Neural cell (in vitro differentiated cells): ENCODE measurements around the gene NTF4. TPM values are rescaled to one million over a fixed set of nuclear protein-coding genes. Genes with fewer than 3 reads are reported as not detected.
"Not testable (repeated sequence)": the region's sequence is repeated elsewhere in the genome, so short reads cannot be mapped to it uniquely, and the experiment has no call there.

ENCODE experiments used
- H2AFZ ChIP-seq: fragments of 200-600, 300-800 bp; sonication (generic), shearing (Covaris generic); 2 replicates; pipeline ENCODE4 v1.6.0; 2014; ENCODE audit warnings: low read depth, mild to moderate bottlenecking, antibody characterized with exemption, low read length, moderate library complexity
- H3F3A ChIP-seq: fragments of 200-600 bp; shearing (Covaris generic); 2 replicates; pipeline ENCODE4 v1.6.1; 2016; ENCODE audit warnings: mild to moderate bottlenecking, moderate library complexity, mixed read lengths, antibody characterized with exemption, low read length; ENCODE audit not compliant: insufficient read depth, poor library complexity, severe bottlenecking
- H3K27ac ChIP-seq: fragments of 200-600, 300-800 bp; sonication (generic), shearing (Covaris generic); 2 replicates; pipeline ENCODE4 v1.5.1; 2014; ENCODE audit warnings: mild to moderate bottlenecking, low read length, moderate library complexity
- H3K27me3 ChIP-seq: fragments of 300-800, 200-600 bp; sonication (generic), shearing (Covaris generic); 2 replicates; pipeline ENCODE4 v1.6.0; 2014; ENCODE audit warnings: mild to moderate bottlenecking, low read depth, low read length, moderate library complexity; ENCODE audit not compliant: insufficient read depth
- H3K36me3 ChIP-seq: fragments of 300-800, 200-600 bp; sonication (generic), shearing (Covaris generic); 2 replicates; pipeline ENCODE4 v1.5.1; 2014; ENCODE audit warnings: mild to moderate bottlenecking, antibody characterized with exemption, low read length, moderate library complexity; ENCODE audit not compliant: insufficient read depth
- H3K4me2 ChIP-seq: fragments of 300-800, 200-600 bp; sonication (generic), shearing (Covaris generic); 2 replicates; pipeline ENCODE4 v1.6.0; 2014; ENCODE audit warnings: mild to moderate bottlenecking, low read length
- H3K4me3 ChIP-seq: fragments of 300-800, 200-600 bp; sonication (generic), shearing (Covaris generic); 2 replicates; pipeline ENCODE4 v1.5.1; 2014; ENCODE audit warnings: mild to moderate bottlenecking, low read length, moderate library complexity
- H3K79me2 ChIP-seq: fragments of 200-600 bp; shearing (Covaris generic); replicated peaks from 2 replicates; pipeline ENCODE4 v1.6.0; 2014; ENCODE audit warnings: mild to moderate bottlenecking, low read length, moderate library complexity; ENCODE audit not compliant: insufficient read depth
- H3K9ac ChIP-seq: fragments of 300-800, 200-600 bp; sonication (generic), shearing (Covaris generic); 2 replicates; pipeline ENCODE4 v1.6.1; 2016; ENCODE audit warnings: mild to moderate bottlenecking, low read length, mixed read lengths
- H3K9me2 ChIP-seq: fragments of 200-600 bp; shearing (Covaris generic); 2 replicates; pipeline ENCODE4 v1.6.1; 2016; ENCODE audit warnings: mild to moderate bottlenecking, low read length, mixed read lengths; ENCODE audit not compliant: insufficient read depth
- H3K9me3 ChIP-seq: fragments of 200-600, 300-800 bp; sonication (generic), shearing (Covaris generic); 2 replicates; pipeline ENCODE4 v1.6.1; 2016; ENCODE audit warnings: mild to moderate bottlenecking, mixed run types, low read length, moderate library complexity, mixed read lengths
- H4K20me1 ChIP-seq: fragments of 200-600 bp; shearing (Covaris generic); 2 replicates; pipeline ENCODE4 v1.6.1; 2016; ENCODE audit warnings: mild to moderate bottlenecking, mixed run types; ENCODE audit not compliant: insufficient read depth
- EZH2 ChIP-seq: fragments of 200-600, 300-800 bp; shearing (Covaris generic), sonication (generic); IDR thresholded peaks from 2 replicates; pipeline ENCODE4 v1.6.1; 2014; ENCODE audit warnings: antibody characterized with exemption, low read length, borderline replicate concordance, mild to moderate bottlenecking; ENCODE audit not compliant: insufficient read depth, poor library complexity, severe bottlenecking
- MXI1 ChIP-seq: fragments of 450-650 bp; conservative IDR thresholded peaks from 2 replicates; pipeline ENCODE4 v1.6.1; 2014; ENCODE audit warnings: antibody characterized with exemption, mild to moderate bottlenecking; ENCODE audit not compliant: poor library complexity, severe bottlenecking
- RAD21 ChIP-seq: fragments of 450-650 bp; conservative IDR thresholded peaks from 2 replicates; pipeline ENCODE4 v1.6.1; 2014; ENCODE audit warnings: antibody characterized with exemption, mild to moderate bottlenecking, moderate library complexity
- TAF1 ChIP-seq: IDR thresholded peaks from 2 replicates; pipeline ENCODE4 v1.6.1; 2012; ENCODE audit warnings: low read depth
- polyA plus RNA-seq: library from polyadenylated mRNA; depleted of rRNA; stranded (reverse); fragments of >200 nt; gene quantifications from 2 replicates; pipeline ENCODE4 v1.2.3, GENCODE V29; 2014
- TF ChIP-seq, protein P1 (sequence below): IDR thresholded peaks from 2 replicates; pipeline ENCODE4 v1.6.1; 2012; ENCODE audit warnings: borderline replicate concordance
- TF ChIP-seq, protein P2 (sequence below): fragments of 450-650 bp; IDR thresholded peaks from 2 replicates; pipeline ENCODE4 v1.5.1; 2014; ENCODE audit warnings: antibody characterized with exemption, mild to moderate bottlenecking, moderate library complexity; ENCODE audit not compliant: poor library complexity, severe bottlenecking

NTF4 gene
- polyA plus RNA-seq, 1 donor from 2014 or later, result not detected

DNA sequence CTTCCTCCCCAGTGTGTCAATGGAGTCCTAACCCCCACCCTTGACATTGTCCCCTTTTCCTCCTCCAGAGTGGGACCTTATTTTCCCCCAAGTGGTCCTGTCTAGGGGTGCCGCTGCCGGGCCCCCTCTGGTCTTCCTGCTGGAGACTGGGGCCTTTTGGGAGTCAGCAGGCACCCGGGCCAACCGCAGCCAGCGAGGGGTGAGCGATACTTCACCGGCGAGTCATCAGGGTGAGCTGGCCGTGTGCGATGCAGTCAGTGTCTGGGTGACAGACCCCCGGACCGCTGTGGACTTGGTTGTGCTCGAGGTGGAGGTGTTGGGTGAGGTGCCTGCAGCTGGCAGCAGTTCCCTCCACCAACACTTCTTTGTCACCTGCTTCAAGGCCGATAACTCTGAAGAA is 34.9 kb downstream of the NTF4 start:
- not testable (repeated sequence) for H3K9me2 ChIP-seq, H3K27me3 ChIP-seq, H3F3A ChIP-seq, H3K9me3 ChIP-seq, H3K4me3 ChIP-seq, H3K79me2 ChIP-seq, H2AFZ ChIP-seq, H3K27ac ChIP-seq, H3K4me2 ChIP-seq, H3K9ac ChIP-seq, H4K20me1 ChIP-seq, H3K36me3 ChIP-seq

DNA sequence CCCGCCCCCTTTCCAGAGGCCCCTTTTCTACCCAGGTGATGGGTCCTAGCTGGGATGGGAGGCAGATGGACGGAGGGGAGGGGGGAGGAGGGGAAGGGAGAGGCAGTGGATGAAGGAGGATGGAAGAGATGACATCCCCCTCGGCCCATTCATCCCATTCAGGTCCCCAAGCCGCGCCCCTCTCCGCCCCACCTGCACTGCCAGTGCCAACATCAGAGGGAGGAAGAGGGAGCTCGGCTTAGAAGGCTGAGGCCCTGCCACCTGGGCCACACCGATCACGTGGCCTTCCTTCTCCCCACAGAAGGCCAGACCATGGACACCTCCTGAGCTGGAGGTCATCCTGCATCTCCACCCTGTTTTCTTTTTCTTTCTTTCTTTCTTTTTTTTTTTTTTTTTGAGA is 35.9 kb downstream of the NTF4 start:
- H4K20me1 ChIP-seq, H3K9ac ChIP-seq, H2AFZ ChIP-seq, H3K4me3 ChIP-seq, H3K79me2 ChIP-seq, H3K27ac ChIP-seq, H3K36me3 ChIP-seq, H3K4me2 ChIP-seq, H3K27me3 ChIP-seq, H3K9me2 ChIP-seq, H3F3A ChIP-seq, H3K9me3 ChIP-seq: not testable (repeated sequence)

DNA sequence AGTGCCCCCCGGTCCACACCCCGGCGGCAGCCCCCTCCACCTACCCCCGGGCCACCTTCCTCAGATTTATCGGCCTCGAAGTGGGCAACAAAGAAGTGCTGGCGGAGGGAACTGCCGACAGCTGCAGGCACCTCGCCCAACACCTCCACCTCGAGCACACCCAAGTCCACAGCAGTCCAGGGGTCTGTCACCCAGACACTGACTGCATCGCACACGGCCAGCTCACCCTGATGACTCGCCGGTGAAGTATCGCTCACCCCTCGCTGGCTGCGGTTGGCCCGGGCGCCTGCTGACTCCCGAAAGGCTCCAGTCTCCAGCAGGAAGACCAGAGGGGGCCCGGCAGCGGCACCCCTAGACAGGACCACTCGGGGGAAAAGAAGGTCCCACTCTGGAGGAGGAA is 39.0 kb downstream of the NTF4 start:
- not testable (repeated sequence) for H4K20me1 ChIP-seq, H3K36me3 ChIP-seq, H3K4me3 ChIP-seq, H3K4me2 ChIP-seq, H3K9me2 ChIP-seq, H3K9ac ChIP-seq, H3K27ac ChIP-seq, H3K27me3 ChIP-seq, H3K79me2 ChIP-seq, H2AFZ ChIP-seq, H3F3A ChIP-seq, H3K9me3 ChIP-seq

DNA sequence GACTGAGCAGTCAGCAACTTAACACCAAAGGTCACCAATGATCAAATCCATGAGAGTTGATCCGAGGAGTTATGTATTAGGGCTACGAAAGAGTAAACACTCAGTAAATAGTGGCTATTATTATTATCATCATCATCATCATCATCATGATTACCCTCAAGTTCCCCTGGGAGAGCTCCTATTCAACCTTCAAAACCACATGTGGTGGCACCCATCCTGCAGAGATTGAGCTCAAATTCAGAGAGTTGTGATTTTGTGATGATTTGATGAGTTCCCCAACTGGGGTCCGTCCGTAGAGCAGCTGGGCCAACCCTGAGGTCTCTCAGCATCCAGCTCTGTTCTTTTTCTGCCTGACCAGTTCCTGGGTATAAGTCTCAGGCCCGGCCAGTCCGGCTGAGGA is 39.5 kb downstream of the NTF4 start:
- H3K9ac ChIP-seq, H3K79me2 ChIP-seq, H2AFZ ChIP-seq, H3K4me2 ChIP-seq, H3K27ac ChIP-seq, H3K27me3 ChIP-seq, H3K9me3 ChIP-seq, H3K9me2 ChIP-seq, H3K4me3 ChIP-seq, H3F3A ChIP-seq, H3K36me3 ChIP-seq, H4K20me1 ChIP-seq: not testable (repeated sequence)

DNA sequence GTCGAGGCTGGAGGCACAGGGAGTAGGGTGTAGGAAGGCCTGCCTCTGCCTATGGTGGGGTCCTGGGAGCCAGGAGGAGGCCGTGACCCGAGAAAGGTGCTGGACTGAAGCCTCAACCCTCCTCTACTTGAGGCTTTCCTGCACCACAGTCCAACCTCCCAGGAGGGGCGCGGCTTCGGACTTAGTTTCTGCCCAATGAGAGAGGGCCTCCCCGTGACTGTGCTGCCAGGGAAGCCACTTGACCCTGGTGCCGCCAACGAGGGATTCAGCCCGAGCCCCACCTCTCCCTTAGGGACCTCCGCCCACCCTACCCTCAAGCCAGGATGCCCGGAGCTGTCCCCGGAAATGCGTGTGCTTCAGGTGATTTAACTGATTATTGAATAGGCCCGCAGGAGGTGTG is 40.4 kb downstream of the NTF4 start, which contains the start of gene CGB3:
Gene CGB3, minus strand, starts transcription at position 101 of the 400 bp plus-strand sequence. CDS start 362 bp downstream, outside the sequence.
- not testable (repeated sequence) for H2AFZ ChIP-seq

DNA sequence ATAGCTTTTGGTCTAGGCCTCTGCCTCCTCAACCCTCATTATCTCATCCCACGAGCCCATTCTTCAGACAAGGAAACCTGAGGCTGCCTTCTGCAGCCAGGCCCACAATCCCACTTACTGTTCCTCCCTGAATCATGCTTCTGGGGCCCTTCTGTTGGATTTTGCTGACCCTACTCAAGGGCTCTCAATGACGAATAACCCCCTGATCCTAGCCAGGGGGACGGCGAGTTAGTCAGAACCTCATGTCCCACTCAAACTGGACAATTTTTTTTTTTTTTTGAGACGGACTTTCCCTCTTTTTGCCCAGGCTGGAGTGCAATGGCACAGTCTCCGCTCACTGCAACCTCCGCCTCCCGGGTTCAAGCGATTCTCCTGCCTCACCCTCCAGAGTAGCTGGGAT is 42.5 kb downstream of the NTF4 start:
- Histone ChIP-seq H3K4me3 (no peak overlapping the region), H3K9me2 (no peaks in the 10 kb centered on the region), H2AFZ (no peak overlapping the region), H4K20me1 (no peaks in the 10 kb centered on the region), H3K4me2 (no peak overlapping the region), H3K9ac (no peak overlapping the region), H3F3A (no peaks in the 10 kb centered on the region), H3K79me2 (no peaks in the 10 kb centered on the region), H3K27me3 (peaks cover 13% of the 10 kb centered on the region), H3K36me3 (no peaks in the 10 kb centered on the region), H3K9me3 (no peaks in the 10 kb centered on the region), H3K27ac (no peak overlapping the region)
- no peak for TF ChIP-seq EZH2
- no peak for TF ChIP-seq RAD21
- TF ChIP-seq MXI1, result no peak
- no peak for TF ChIP-seq TAF1
- TF ChIP-seq, protein P1, sequence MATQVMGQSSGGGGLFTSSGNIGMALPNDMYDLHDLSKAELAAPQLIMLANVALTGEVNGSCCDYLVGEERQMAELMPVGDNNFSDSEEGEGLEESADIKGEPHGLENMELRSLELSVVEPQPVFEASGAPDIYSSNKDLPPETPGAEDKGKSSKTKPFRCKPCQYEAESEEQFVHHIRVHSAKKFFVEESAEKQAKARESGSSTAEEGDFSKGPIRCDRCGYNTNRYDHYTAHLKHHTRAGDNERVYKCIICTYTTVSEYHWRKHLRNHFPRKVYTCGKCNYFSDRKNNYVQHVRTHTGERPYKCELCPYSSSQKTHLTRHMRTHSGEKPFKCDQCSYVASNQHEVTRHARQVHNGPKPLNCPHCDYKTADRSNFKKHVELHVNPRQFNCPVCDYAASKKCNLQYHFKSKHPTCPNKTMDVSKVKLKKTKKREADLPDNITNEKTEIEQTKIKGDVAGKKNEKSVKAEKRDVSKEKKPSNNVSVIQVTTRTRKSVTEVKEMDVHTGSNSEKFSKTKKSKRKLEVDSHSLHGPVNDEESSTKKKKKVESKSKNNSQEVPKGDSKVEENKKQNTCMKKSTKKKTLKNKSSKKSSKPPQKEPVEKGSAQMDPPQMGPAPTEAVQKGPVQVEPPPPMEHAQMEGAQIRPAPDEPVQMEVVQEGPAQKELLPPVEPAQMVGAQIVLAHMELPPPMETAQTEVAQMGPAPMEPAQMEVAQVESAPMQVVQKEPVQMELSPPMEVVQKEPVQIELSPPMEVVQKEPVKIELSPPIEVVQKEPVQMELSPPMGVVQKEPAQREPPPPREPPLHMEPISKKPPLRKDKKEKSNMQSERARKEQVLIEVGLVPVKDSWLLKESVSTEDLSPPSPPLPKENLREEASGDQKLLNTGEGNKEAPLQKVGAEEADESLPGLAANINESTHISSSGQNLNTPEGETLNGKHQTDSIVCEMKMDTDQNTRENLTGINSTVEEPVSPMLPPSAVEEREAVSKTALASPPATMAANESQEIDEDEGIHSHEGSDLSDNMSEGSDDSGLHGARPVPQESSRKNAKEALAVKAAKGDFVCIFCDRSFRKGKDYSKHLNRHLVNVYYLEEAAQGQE, result no peak
- TF ChIP-seq, protein P2, sequence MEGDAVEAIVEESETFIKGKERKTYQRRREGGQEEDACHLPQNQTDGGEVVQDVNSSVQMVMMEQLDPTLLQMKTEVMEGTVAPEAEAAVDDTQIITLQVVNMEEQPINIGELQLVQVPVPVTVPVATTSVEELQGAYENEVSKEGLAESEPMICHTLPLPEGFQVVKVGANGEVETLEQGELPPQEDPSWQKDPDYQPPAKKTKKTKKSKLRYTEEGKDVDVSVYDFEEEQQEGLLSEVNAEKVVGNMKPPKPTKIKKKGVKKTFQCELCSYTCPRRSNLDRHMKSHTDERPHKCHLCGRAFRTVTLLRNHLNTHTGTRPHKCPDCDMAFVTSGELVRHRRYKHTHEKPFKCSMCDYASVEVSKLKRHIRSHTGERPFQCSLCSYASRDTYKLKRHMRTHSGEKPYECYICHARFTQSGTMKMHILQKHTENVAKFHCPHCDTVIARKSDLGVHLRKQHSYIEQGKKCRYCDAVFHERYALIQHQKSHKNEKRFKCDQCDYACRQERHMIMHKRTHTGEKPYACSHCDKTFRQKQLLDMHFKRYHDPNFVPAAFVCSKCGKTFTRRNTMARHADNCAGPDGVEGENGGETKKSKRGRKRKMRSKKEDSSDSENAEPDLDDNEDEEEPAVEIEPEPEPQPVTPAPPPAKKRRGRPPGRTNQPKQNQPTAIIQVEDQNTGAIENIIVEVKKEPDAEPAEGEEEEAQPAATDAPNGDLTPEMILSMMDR, result no peak

More for the DNA sequence above, 40.4 kb downstream of the NTF4 start, which contains the start of gene CGB3:
- H3K27ac ChIP-seq, H3K27me3 ChIP-seq, H3K4me2 ChIP-seq, H3K4me3 ChIP-seq, H3K9me3 ChIP-seq, H3K9me2 ChIP-seq, H3K9ac ChIP-seq, H3K36me3 ChIP-seq, H3F3A ChIP-seq, H3K79me2 ChIP-seq, H4K20me1 ChIP-seq: not testable (repeated sequence)
